Activated naive CD4-positive, alpha-beta T cell treated with anti-CD3 and anti-CD28 coated beads for 36 hours (primary cell): ENCODE results near the gene MYO1D. TPM values are rescaled to one million over a fixed set of nuclear protein-coding genes. Genes with fewer than 3 reads are reported as not detected.

Experiments used
- CTCF ChIA-PET: fragments of 350-600 bp; sonication (Branson Sonifier 250); formaldehyde crosslinking; loops from one replicate; lab custom pipeline; 2021; ENCODE audit warnings: antibody characterized with exemption; lab: Charles Lee
- DNase-seq: peaks from one replicate; pipeline ENCODE4 v3.0.0-alpha.2; 2020
- H3K27ac Mint-ChIP-seq: one replicate; pipeline ENCODE4 v1.8.0; 2021; ENCODE audit warnings: mild to moderate bottlenecking, mixed read lengths
- H3K27me3 Mint-ChIP-seq: one replicate; pipeline ENCODE4 v1.8.0; 2021; ENCODE audit warnings: low read depth, mixed read lengths
- H3K36me3 Mint-ChIP-seq: one replicate; pipeline ENCODE4 v1.8.0; 2021; ENCODE audit warnings: low read depth, mixed read lengths
- H3K4me1 Mint-ChIP-seq: one replicate; pipeline ENCODE4 v1.8.0; 2021; ENCODE audit warnings: low read depth, mixed read lengths
- H3K4me3 Mint-ChIP-seq: one replicate; pipeline ENCODE4 v1.8.0; 2021; ENCODE audit warnings: mild to moderate bottlenecking, moderate library complexity, mixed read lengths
- H3K9me3 Mint-ChIP-seq: one replicate; pipeline ENCODE4 v1.8.0; 2021; ENCODE audit warnings: mixed read lengths
- intact Hi-C: fragments of 100-400 bp; cut with micrococcal nuclease; formaldehyde crosslinking; loops from one replicate; pipeline ENCODE4 v1.15.1; 2023
- total RNA-seq, 2 experiments: library from RNA; stranded (reverse); gene quantifications; one replicate each; pipeline ENCODE4 v1.2.3, GENCODE V29; 2021

The MYO1D gene
- total RNA-seq, 2 experiments from 2014 or later, result 6.7 to 8.3 TPM

- CTCF ChIA-PET, result interaction anchor here (1.8 kb wide), 1 partner anchor 225 kb away, joined by 3 read pairs; no protein-coding TSS in a partner anchor
- intact Hi-C loops, result no loop called here
- no peak overlapping the region for H3K27ac Mint-ChIP-seq
- H3K4me3 Mint-ChIP-seq, result no peak overlapping the region
- peaks cover 4% of the 10 kb centered on the region for H3K36me3 Mint-ChIP-seq
- no peaks in the 10 kb centered on the region for H3K4me1 Mint-ChIP-seq
- H3K9me3 Mint-ChIP-seq, result no peaks in the 10 kb centered on the region
- no peak for DNase-seq
- H3K27me3 Mint-ChIP-seq, result no peaks in the 10 kb centered on the region
Observed at GRCh38 chr17:32709562-32709961, 167.4 kb downstream of the MYO1D start.

- H3K4me3 Mint-ChIP-seq, result no peak overlapping the region
- H3K27me3 Mint-ChIP-seq, result no peaks in the 10 kb centered on the region
- H3K27ac Mint-ChIP-seq, result no peak overlapping the region
- DNase-seq, result no peak
- intact Hi-C loops, result loop anchor here (1.0 kb wide), 1 partner anchor 43 kb away; no protein-coding TSS in a partner anchor
- H3K36me3 Mint-ChIP-seq, result peaks cover 2% of the 10 kb centered on the region
- peaks cover 3% of the 10 kb centered on the region for H3K4me1 Mint-ChIP-seq
- CTCF ChIA-PET, result interaction anchor here (0.5 to 1.1 kb wide), 2 partner anchors 90 to 191 kb away, joined by 3 read pairs; no protein-coding TSS in a partner anchor
- no peaks in the 10 kb centered on the region for H3K9me3 Mint-ChIP-seq
Observed at GRCh38 chr17:32701871-32702270, 175.1 kb downstream of the MYO1D start.

GRCh38 chr17:32699247-32699646 lies 177.7 kb downstream of the MYO1D start:
- CTCF ChIA-PET, result no interaction called here
- Mint-ChIP-seq H3K27ac (no peak overlapping the region), H3K27me3 (no peaks in the 10 kb centered on the region), H3K4me1 (peaks cover 3% of the 10 kb centered on the region), H3K36me3 (no peaks in the 10 kb centered on the region), H3K4me3 (no peak overlapping the region), H3K9me3 (no peaks in the 10 kb centered on the region)
- intact Hi-C loops, result no loop called here
- DNase-seq, result no peak

GRCh38 chr17:32697728-32698625 lies 178.9 kb downstream of the MYO1D start:
- Mint-ChIP-seq H3K36me3 (no peaks in the 10 kb centered on the region), H3K27me3 (no peaks in the 10 kb centered on the region), H3K9me3 (no peaks in the 10 kb centered on the region), H3K4me3 (no peak overlapping the region), H3K4me1 (peaks cover 3% of the 10 kb centered on the region), H3K27ac (no peak overlapping the region)
- CTCF ChIA-PET, result interaction anchor here (0.5 to 1.0 kb wide), 3 partner anchors 10 to 51 kb away, joined by 4 read pairs; no protein-coding TSS in a partner anchor
- intact Hi-C loops, result no loop called here
- peak; percentile 8 for DNase-seq

GRCh38 chr17:32696426-32696825 lies 180.5 kb downstream of the MYO1D start:
- no peak overlapping the region for H3K4me3 Mint-ChIP-seq
- no peak for DNase-seq
- H3K4me1 Mint-ChIP-seq, result peaks cover 3% of the 10 kb centered on the region
- CTCF ChIA-PET, result interaction anchor here (0.6 kb wide), 1 partner anchor 239 kb away, joined by 4 read pairs; no protein-coding TSS in a partner anchor
- H3K36me3 Mint-ChIP-seq, result no peaks in the 10 kb centered on the region
- intact Hi-C loops, result no loop called here
- H3K27ac Mint-ChIP-seq, result no peak overlapping the region
- no peaks in the 10 kb centered on the region for H3K9me3 Mint-ChIP-seq
- H3K27me3 Mint-ChIP-seq, result no peaks in the 10 kb centered on the region

- intact Hi-C loops, result no loop called here
- no peak overlapping the region for H3K27ac Mint-ChIP-seq
Observed at GRCh38 chr17:32695864-32696263, 181.1 kb downstream of the MYO1D start.

GRCh38 chr17:32693194-32693897 lies 183.6 kb downstream of the MYO1D start:
- no peaks in the 10 kb centered on the region for H3K36me3 Mint-ChIP-seq
- no peak for DNase-seq
- intact Hi-C loops, result no loop called here
- H3K27me3 Mint-ChIP-seq, result no peaks in the 10 kb centered on the region
- H3K27ac Mint-ChIP-seq, result no peak overlapping the region
- H3K4me3 Mint-ChIP-seq, result no peak overlapping the region
- peaks cover 3% of the 10 kb centered on the region for H3K4me1 Mint-ChIP-seq
- CTCF ChIA-PET, result interaction anchor here (0.6 to 1.1 kb wide), 5 partner anchors 64 to 1476 kb away, joined by 3 to 4 read pairs (median 3); no protein-coding TSS in a partner anchor
- H3K9me3 Mint-ChIP-seq, result no peaks in the 10 kb centered on the region

More at GRCh38 chr17:32695864-32696263, 181.1 kb downstream of the MYO1D start:
- Mint-ChIP-seq H3K27me3 (no peaks in the 10 kb centered on the region), H3K4me1 (peaks cover 3% of the 10 kb centered on the region), H3K36me3 (no peaks in the 10 kb centered on the region), H3K9me3 (no peaks in the 10 kb centered on the region), H3K4me3 (no peak overlapping the region)
- CTCF ChIA-PET, result no interaction called here
- DNase-seq, result no peak

GRCh38 chr17:32692179-32692578 lies 184.7 kb downstream of the MYO1D start:
- no peaks in the 10 kb centered on the region for H3K4me1 Mint-ChIP-seq
- H3K4me3 Mint-ChIP-seq, result no peak overlapping the region
- H3K9me3 Mint-ChIP-seq, result no peaks in the 10 kb centered on the region
- H3K27ac Mint-ChIP-seq, result no peak overlapping the region
- DNase-seq, result no peak
- intact Hi-C loops, result no loop called here
- H3K36me3 Mint-ChIP-seq, result no peaks in the 10 kb centered on the region
- H3K27me3 Mint-ChIP-seq, result no peaks in the 10 kb centered on the region
- CTCF ChIA-PET, result interaction anchor here (1.0 to 1.3 kb wide), 3 partner anchors 33 to 208 kb away, joined by 3 to 4 read pairs (median 4); no protein-coding TSS in a partner anchor

- intact Hi-C loops, result no loop called here
- Mint-ChIP-seq H3K4me3 (no peak overlapping the region), H3K36me3 (no peaks in the 10 kb centered on the region), H3K9me3 (no peaks in the 10 kb centered on the region), H3K27me3 (peaks cover 4% of the 10 kb centered on the region), H3K4me1 (no peaks in the 10 kb centered on the region), H3K27ac (no peak overlapping the region)
- DNase-seq, result no peak
- CTCF ChIA-PET, result no interaction called here
Observed at GRCh38 chr17:32689348-32689747, 187.6 kb downstream of the MYO1D start.

GRCh38 chr17:32688221-32688620 lies 188.7 kb downstream of the MYO1D start:
- Mint-ChIP-seq H3K27me3 (peaks cover 4% of the 10 kb centered on the region), H3K4me3 (no peak overlapping the region), H3K27ac (no peak overlapping the region), H3K4me1 (no peaks in the 10 kb centered on the region), H3K36me3 (no peaks in the 10 kb centered on the region), H3K9me3 (no peaks in the 10 kb centered on the region)
- intact Hi-C loops, result no loop called here
- DNase-seq, result no peak
- CTCF ChIA-PET, result no interaction called here

GRCh38 chr17:32684087-32684958 lies 192.6 kb downstream of the MYO1D start:
- H3K4me3 Mint-ChIP-seq, result no peak overlapping the region
- intact Hi-C loops, result no loop called here
- H3K36me3 Mint-ChIP-seq, result no peaks in the 10 kb centered on the region
- no peaks in the 10 kb centered on the region for H3K4me1 Mint-ChIP-seq
- no peaks in the 10 kb centered on the region for H3K9me3 Mint-ChIP-seq
- H3K27me3 Mint-ChIP-seq, result peaks cover 4% of the 10 kb centered on the region
- CTCF ChIA-PET, result no interaction called here
- no peak overlapping the region for H3K27ac Mint-ChIP-seq
- DNase-seq, result no peak
